Measurements from ENCODE around the gene PRKG1.

DNA sequence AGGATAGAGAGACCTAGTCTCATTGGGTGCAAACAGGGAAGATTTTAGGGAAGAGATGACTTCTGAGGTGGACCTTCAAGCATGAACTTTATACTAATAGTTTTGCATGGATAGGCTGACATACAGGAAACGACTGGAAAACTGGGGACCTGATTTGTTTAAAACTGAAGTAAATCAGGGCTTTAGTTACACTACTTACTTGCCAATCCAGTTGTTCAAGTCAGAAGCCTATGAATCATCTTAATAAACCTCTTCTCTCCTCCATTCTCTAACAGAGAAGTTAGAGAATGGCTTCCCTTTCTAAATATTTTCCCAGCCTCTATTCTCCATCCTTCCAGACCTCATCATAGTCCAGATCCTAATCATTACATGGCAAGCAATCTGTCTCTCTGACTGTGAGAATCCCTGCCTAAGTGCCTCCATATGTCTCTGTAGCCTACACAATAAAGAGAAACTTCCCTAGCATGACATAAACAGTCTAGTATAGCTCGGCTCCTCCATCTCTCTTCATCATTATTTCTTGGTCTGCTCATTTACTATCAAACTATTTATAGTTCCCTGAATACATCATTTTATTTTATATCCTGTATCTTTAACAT is 55.8 kb downstream of the PRKG1 start:
- TF ChIP-seq, protein P1, sequence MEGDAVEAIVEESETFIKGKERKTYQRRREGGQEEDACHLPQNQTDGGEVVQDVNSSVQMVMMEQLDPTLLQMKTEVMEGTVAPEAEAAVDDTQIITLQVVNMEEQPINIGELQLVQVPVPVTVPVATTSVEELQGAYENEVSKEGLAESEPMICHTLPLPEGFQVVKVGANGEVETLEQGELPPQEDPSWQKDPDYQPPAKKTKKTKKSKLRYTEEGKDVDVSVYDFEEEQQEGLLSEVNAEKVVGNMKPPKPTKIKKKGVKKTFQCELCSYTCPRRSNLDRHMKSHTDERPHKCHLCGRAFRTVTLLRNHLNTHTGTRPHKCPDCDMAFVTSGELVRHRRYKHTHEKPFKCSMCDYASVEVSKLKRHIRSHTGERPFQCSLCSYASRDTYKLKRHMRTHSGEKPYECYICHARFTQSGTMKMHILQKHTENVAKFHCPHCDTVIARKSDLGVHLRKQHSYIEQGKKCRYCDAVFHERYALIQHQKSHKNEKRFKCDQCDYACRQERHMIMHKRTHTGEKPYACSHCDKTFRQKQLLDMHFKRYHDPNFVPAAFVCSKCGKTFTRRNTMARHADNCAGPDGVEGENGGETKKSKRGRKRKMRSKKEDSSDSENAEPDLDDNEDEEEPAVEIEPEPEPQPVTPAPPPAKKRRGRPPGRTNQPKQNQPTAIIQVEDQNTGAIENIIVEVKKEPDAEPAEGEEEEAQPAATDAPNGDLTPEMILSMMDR (IDR thresholded peaks at IDR 0.05): no peak
- TF ChIP-seq EZH2 (IDR thresholded peaks at IDR 0.05; ENCODE audit: borderline replicate concordance, insufficient read depth, low read depth, low read length, poor library complexity, severe bottlenecking): no peak

Data from B cell (primary cell).